Psoas muscle (tissue), 8 donors: ENCODE data around the gene PREB. TPM values are rescaled to one million over a fixed set of nuclear protein-coding genes. Genes with fewer than 3 reads are reported as not detected.
A peak's percentile ranks its signal among the peaks of the same experiment; 100 is the strongest.

ENCODE experiments used
- ATAC-seq, 4 donors: fragments of 200-7000 bp; cut with Tn5 transposase; one replicate each; pipeline ENCODE4 v1.9.1; 2020; ENCODE audit warnings: moderate library complexity in 3 of 4, mild to moderate bottlenecking in 2 of 4
- DNase-seq, 2 donors: peaks; one replicate each; pipeline ENCODE4 v3.0.0-alpha.2; 2020
- H3K27ac ChIP-seq: fragments of 200-600 bp; one replicate; pipeline ENCODE4 v1.8.0; 2022
- H3K27me3 ChIP-seq, 3 donors: fragments of 200-600 bp in 1 of 3; one replicate each; pipeline versions ENCODE4 v1.6.1 to v1.8.0; 2013 to 2022; ENCODE audit warnings: low read length in 2 of 3, mild to moderate bottlenecking in 2 of 3, moderate library complexity in 1 of 3; ENCODE audit not compliant: insufficient read depth in 3 of 3
- H3K36me3 ChIP-seq, 2 donors: fragments of 200-600 bp in 1 of 2; one replicate each; pipeline versions ENCODE4 v1.6.1 to v1.8.0; 2013 to 2022; ENCODE audit warnings: low read depth in 1 of 2, mild to moderate bottlenecking in 1 of 2, moderate library complexity in 1 of 2; ENCODE audit not compliant: insufficient read depth in 1 of 2
- H3K4me1 ChIP-seq: fragments of 200-600 bp; one replicate; pipeline ENCODE4 v1.8.0; 2022
- H3K4me3 ChIP-seq: fragments of 200-600 bp; one replicate; pipeline ENCODE4 v1.8.0; 2022; ENCODE audit warnings: mild to moderate bottlenecking
- H3K9me3 ChIP-seq: fragments of 200-600 bp; one replicate; pipeline ENCODE4 v1.8.0; 2022
- CTCF ChIP-seq: fragments of 200-600 bp; IDR thresholded peaks from one replicate; pipeline ENCODE4 v1.8.0; 2022; ENCODE audit warnings: antibody characterized with exemption
- WGBS, 3 donors: extraction: QIAGEN DNeasy Blood & Tissue Kit; methylation state at CpG; one replicate each; pipeline versions ENCODE4 v1.1.6 to v1.1.7; 2013; 5-methylcytosine and 5-hydroxymethylcytosine counted together
- intact Hi-C, 2 donors: fragments of 100-400 bp; cut with DNase I; formaldehyde crosslinking; loops; one replicate each; pipeline versions ENCODE4 v1.11.0 to v1.14.2; 2022
- polyA plus RNA-seq, 3 donors: library from polyadenylated mRNA; stranded (reverse); fragments of 200-250 nt; gene quantifications; one replicate each; pipeline ENCODE4 v1.2.3, GENCODE V29; 2013
- total RNA-seq, 4 donors: library from RNA; stranded (reverse); fragmentation: NEBNext Ultra II Directional in 2 of 4; extraction: Animal tissue kit (Norgen Biotek cat#: 25700) in 2 of 4; gene quantifications; one replicate each; pipeline versions ENCODE4 v1.2.1 to v1.2.4, GENCODE V29; 2021 to 2023
- donor health status: healthy with polysubstance abuse.
- donor health status: DM: no; HTN: no; CAD: no; lungs with moderate emphysema.
- donor health status: Bipolar disorder and iron deficiency.
- donor health status: healthy.
- donor health status: DM: yes; HTN: yes; CAD: no.
- donor health status: DM: no; HTN: no; CAD: no.
- donor health status: DM: no; HTN: no; CAD: no.
- donor health status: DM: yes; HTN: yes; CAD: no.

PREB gene
- total and polyA plus RNA-seq, 7 donors, result 57.4 to 206 (median 125) TPM

GRCh38 chr2:27089111-27089954, 45.1 kb downstream of the PREB start:
- no peaks in the 10 kb centered on the region for H3K9me3 ChIP-seq
- H3K27ac ChIP-seq, result no peak overlapping the region
- no peak for TF ChIP-seq CTCF
- H3K4me1 ChIP-seq, result peaks cover 12% of the 10 kb centered on the region
- no peaks in the 10 kb centered on the region for H3K36me3 ChIP-seq
- ATAC-seq (no peak), DNase-seq (peak in 1 of 2 donors; percentile 47)
- no peaks in the 10 kb centered on the region for H3K27me3 ChIP-seq
- intact Hi-C loops, result loop anchor here in 1 of 2 donors (5.0 kb wide), 1 partner anchor 127 kb away; no protein-coding TSS in a partner anchor
- no peak overlapping the region for H3K4me3 ChIP-seq
- 84 to 91% (median 86%) methylated on average over 14 of the region's 14 CpGs for WGBS, 3 donors

- no peak overlapping the region for H3K27ac ChIP-seq
- H3K27me3 ChIP-seq, result no peaks in the 10 kb centered on the region
- H3K4me1 ChIP-seq, result peaks cover 12% of the 10 kb centered on the region
- no peaks in the 10 kb centered on the region for H3K9me3 ChIP-seq
- WGBS, 3 donors, result 93 to 97% (median 96%) methylated on average over 6 of the region's 6 CpGs
- H3K4me3 ChIP-seq, result no peak overlapping the region
- ATAC-seq (no peak), DNase-seq (peak in 1 of 2 donors; percentile 1)
- no peak for TF ChIP-seq CTCF
- intact Hi-C loops, result loop anchor here in 1 of 2 donors (5.0 kb wide), 1 partner anchor 126 kb away; no protein-coding TSS in a partner anchor
- no peaks in the 10 kb centered on the region for H3K36me3 ChIP-seq
These were observed 45.8 kb downstream of the PREB start for GRCh38 chr2:27088634-27089033.

GRCh38 chr2:27087823-27088410, 46.5 kb downstream of the PREB start:
- Histone ChIP-seq H3K9me3 (no peaks in the 10 kb centered on the region), H3K4me3 (no peak overlapping the region), H3K27ac (no peak overlapping the region), H3K4me1 (peaks cover 12% of the 10 kb centered on the region), H3K27me3 (no peaks in the 10 kb centered on the region), H3K36me3 (no peaks in the 10 kb centered on the region)
- DNase-seq (peak in 1 of 2 donors; percentile 13), ATAC-seq (no peak)
- 81 to 87% (median 84%) methylated on average over 5 of the region's 5 CpGs for WGBS, 3 donors
- intact Hi-C loops, result loop anchor here (2.0 to 5.0 kb wide), 2 partner anchors 126 to 127 kb away; no protein-coding TSS in a partner anchor
- no peak for TF ChIP-seq CTCF

- intact Hi-C loops, result loop anchor here (2.0 to 5.0 kb wide), 2 partner anchors 125 to 126 kb away; no protein-coding TSS in a partner anchor
- WGBS, 3 donors, result 9 to 15% (median 10%) methylated on average over 38 to 54 of the region's 54 CpGs
- ATAC-seq (peak in 2 of 4 donors; percentile 4 to 7), DNase-seq (peak in 1 of 2 donors; percentile 72)
- H3K4me3 ChIP-seq, result peak within 1 kb of the TSS; percentile 70
- no peaks in the 10 kb centered on the region for H3K36me3 ChIP-seq
- no peak for TF ChIP-seq CTCF
- H3K4me1 ChIP-seq, result peaks cover 18% of the 10 kb centered on the region
- H3K27me3 ChIP-seq, result no peaks in the 10 kb centered on the region
- H3K9me3 ChIP-seq, result no peaks in the 10 kb centered on the region
- H3K27ac ChIP-seq, result peak within 1 kb of the TSS; percentile 84
These were observed 47.5 kb downstream of the PREB start, which contains the start of gene KHK for GRCh38 chr2:27086724-27087593. KHK (plus strand) TSS chr2:27086772; CDS start chr2:27087260, 488 bp downstream.
